Fibroblast of lung (primary cell): ENCODE results near the gene NPPC.

Source experiments
- EZH2 ChIP-seq: IDR thresholded peaks from 2 replicates; pipeline ENCODE4 v1.5.1; 2012; ENCODE audit warnings: low read length, control low read depth, mild to moderate bottlenecking; ENCODE audit errors: missing control alignments
- TF ChIP-seq, protein P1 (sequence below), 2 donors: IDR thresholded peaks in 1 of 2; conservative IDR thresholded peaks in 1 of 2; 1 replicate in 1 of 2; 2 replicates in 1 of 2; pipeline ENCODE4 v1.5.1; 2011 to 2012; ENCODE audit warnings: low read length in 2 of 2, control low read depth in 1 of 2, inconsistent platforms in 1 of 2, low read depth in 1 of 2, mild to moderate bottlenecking in 1 of 2

GRCh38 chr2:231940795-231941194 is 14.6 kb upstream of the NPPC start:
- TF ChIP-seq, protein P1, sequence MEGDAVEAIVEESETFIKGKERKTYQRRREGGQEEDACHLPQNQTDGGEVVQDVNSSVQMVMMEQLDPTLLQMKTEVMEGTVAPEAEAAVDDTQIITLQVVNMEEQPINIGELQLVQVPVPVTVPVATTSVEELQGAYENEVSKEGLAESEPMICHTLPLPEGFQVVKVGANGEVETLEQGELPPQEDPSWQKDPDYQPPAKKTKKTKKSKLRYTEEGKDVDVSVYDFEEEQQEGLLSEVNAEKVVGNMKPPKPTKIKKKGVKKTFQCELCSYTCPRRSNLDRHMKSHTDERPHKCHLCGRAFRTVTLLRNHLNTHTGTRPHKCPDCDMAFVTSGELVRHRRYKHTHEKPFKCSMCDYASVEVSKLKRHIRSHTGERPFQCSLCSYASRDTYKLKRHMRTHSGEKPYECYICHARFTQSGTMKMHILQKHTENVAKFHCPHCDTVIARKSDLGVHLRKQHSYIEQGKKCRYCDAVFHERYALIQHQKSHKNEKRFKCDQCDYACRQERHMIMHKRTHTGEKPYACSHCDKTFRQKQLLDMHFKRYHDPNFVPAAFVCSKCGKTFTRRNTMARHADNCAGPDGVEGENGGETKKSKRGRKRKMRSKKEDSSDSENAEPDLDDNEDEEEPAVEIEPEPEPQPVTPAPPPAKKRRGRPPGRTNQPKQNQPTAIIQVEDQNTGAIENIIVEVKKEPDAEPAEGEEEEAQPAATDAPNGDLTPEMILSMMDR (conservative IDR thresholded peaks at IDR 0.05 in 1 of 2, IDR thresholded peaks at IDR 0.05 in 1 of 2; ENCODE audit: low read depth in 1 of 2, low read length in 2 of 2), result no peak
- no peak for TF ChIP-seq EZH2
